Karpas-422 (cell line): ENCODE results near the gene STX8. TPM values are rescaled to one million over a fixed set of nuclear protein-coding genes. Genes with fewer than 3 reads are reported as not detected.

ENCODE experiments used
- DNase-seq: peaks from one replicate; pipeline ENCODE4 v3.0.0-alpha.2; 2015
- H2AFZ ChIP-seq: fragments of 200-600 bp; sonication (generic); 2 replicates; pipeline ENCODE4 v1.6.1; 2014; ENCODE audit warnings: antibody characterized with exemption, low read length, mixed read lengths
- H3K27ac ChIP-seq: fragments of 200-600 bp; sonication (generic); 2 replicates; pipeline ENCODE4 v1.5.1; 2014; ENCODE audit warnings: mild to moderate bottlenecking, low read length, moderate library complexity
- H3K27me3 ChIP-seq: fragments of 200-600 bp; sonication (generic); 2 replicates; pipeline ENCODE4 v1.6.1; 2014; ENCODE audit warnings: low read length, mixed read lengths
- H3K36me3 ChIP-seq: fragments of 200-600 bp; sonication (generic); 2 replicates; pipeline ENCODE4 v1.6.1; 2014; ENCODE audit warnings: low read length, mixed read lengths; ENCODE audit not compliant: insufficient read depth
- H3K4me1 ChIP-seq: fragments of 200-600 bp; sonication (generic); 2 replicates; pipeline ENCODE4 v1.6.1; 2014; ENCODE audit warnings: mild to moderate bottlenecking, low read length, mixed read lengths
- H3K4me2 ChIP-seq: fragments of 200-600 bp; sonication (generic); 2 replicates; pipeline ENCODE4 v1.6.1; 2014; ENCODE audit warnings: low read length, low read depth, mild to moderate bottlenecking; ENCODE audit not compliant: poor library complexity, severe bottlenecking
- H3K4me3 ChIP-seq: fragments of 200-600 bp; sonication (generic); 2 replicates; pipeline ENCODE4 v1.5.1; 2014; ENCODE audit warnings: mild to moderate bottlenecking, antibody characterized with exemption, low read length, mixed read lengths
- H3K79me2 ChIP-seq: fragments of 200-600 bp; sonication (generic); 2 replicates; pipeline ENCODE4 v1.6.1; 2014; ENCODE audit warnings: mild to moderate bottlenecking, low read length, mixed read lengths
- H3K9ac ChIP-seq: fragments of 200-600 bp; sonication (generic); 2 replicates; pipeline ENCODE4 v1.6.0; 2014; ENCODE audit warnings: low read length
- H3K9me2 ChIP-seq: fragments of 200-600 bp; sonication (generic), shearing (Covaris generic); replicated peaks from 2 replicates; pipeline ENCODE4 v1.6.0; 2014; ENCODE audit warnings: mild to moderate bottlenecking, low read length, moderate library complexity; ENCODE audit not compliant: insufficient read depth
- H3K9me3 ChIP-seq: fragments of 300-700, 200-600 bp; sonication (generic); 2 replicates; pipeline ENCODE4 v1.6.1; 2014; ENCODE audit warnings: low read length, mixed read lengths
- H4K20me1 ChIP-seq: fragments of 200-600 bp; sonication (generic); 2 replicates; pipeline ENCODE4 v1.6.1; 2014; ENCODE audit warnings: mild to moderate bottlenecking, antibody characterized with exemption, low read length, low read depth; ENCODE audit not compliant: insufficient read depth
- total RNA-seq: library from RNA; depleted of rRNA; stranded (reverse); fragments of >200 nt; shearing (Covaris generic); gene quantifications from 2 replicates; pipeline ENCODE4 v1.2.3, GENCODE V29; 2014; ENCODE audit warnings: low replicate concordance

The STX8 gene
- total RNA-seq, 1 experiment from 2014 or later, result 40.0 TPM

- H3K4me1 ChIP-seq, result no peaks in the 10 kb centered on the region
- no peak for DNase-seq
- H3K9me3 ChIP-seq, result no peaks in the 10 kb centered on the region
- no peaks in the 10 kb centered on the region for H3K9me2 ChIP-seq
- H3K4me2 ChIP-seq, result no peak overlapping the region
- H3K36me3 ChIP-seq, result no peaks in the 10 kb centered on the region
- no peak overlapping the region for H3K27ac ChIP-seq
- H3K79me2 ChIP-seq, result no peaks in the 10 kb centered on the region
- H3K27me3 ChIP-seq, result no peaks in the 10 kb centered on the region
- H3K4me3 ChIP-seq, result no peak overlapping the region
- H2AFZ ChIP-seq, result no peak overlapping the region
- no peak overlapping the region for H3K9ac ChIP-seq
- no peaks in the 10 kb centered on the region for H4K20me1 ChIP-seq
Measured at GRCh38 chr17:9432134-9432885, 143.3 kb downstream of the STX8 start.

- Histone ChIP-seq H3K4me1 (no peaks in the 10 kb centered on the region), H4K20me1 (no peaks in the 10 kb centered on the region), H3K27me3 (no peaks in the 10 kb centered on the region), H3K4me3 (no peak overlapping the region), H3K9me3 (no peaks in the 10 kb centered on the region), H3K9ac (no peak overlapping the region), H3K9me2 (no peaks in the 10 kb centered on the region), H3K4me2 (no peak overlapping the region), H3K79me2 (no peaks in the 10 kb centered on the region), H3K36me3 (no peaks in the 10 kb centered on the region), H2AFZ (no peak overlapping the region), H3K27ac (no peak overlapping the region)
- DNase-seq, result no peak
Measured at GRCh38 chr17:9431620-9432019, 144.0 kb downstream of the STX8 start.

DNA sequence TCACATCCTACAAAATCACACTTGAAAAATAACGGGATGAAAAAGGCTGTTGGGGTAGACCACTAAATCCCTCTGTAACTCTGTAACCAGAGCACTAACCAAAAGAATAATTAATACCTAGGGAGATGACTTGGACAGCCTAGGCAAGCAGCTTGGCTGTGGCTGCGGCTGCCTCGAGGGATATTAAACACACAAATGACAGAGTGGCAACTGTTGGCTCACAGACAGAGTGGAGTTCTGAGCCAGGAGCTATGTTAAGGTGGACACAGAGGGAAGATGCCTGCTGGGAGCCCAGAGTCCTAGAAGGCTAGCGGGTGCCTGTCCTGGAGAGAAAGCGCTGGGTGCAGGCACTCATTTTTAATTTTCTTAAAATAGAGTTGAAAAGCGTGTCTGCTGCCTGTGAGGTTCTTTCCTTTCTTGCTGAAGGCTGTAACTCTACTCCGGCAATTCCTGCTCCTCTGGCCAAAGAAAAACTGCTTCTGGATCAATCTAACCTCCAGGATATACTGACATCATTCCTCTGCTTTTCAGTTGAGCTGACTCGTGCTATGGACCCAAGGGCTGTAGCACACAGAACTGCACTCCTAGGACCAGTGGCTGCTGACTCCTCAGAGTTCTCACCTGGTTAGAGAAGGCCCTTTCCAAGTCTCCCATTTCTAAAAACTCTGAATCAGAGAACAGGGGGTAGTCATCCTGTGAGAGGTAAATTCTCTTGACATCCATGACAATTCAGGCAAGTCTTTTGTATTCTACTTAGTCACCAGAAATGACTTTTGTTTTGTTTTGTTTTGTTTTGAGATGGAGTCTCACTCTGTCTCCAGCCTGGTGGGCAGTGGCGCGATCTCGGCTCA lies 147.9 kb downstream of the STX8 start:
- DNase-seq, result no peak
- Histone ChIP-seq H2AFZ (no peak overlapping the region), H3K9ac (no peak overlapping the region), H3K27ac (no peak overlapping the region), H3K9me2 (no peaks in the 10 kb centered on the region), H3K9me3 (no peaks in the 10 kb centered on the region), H4K20me1 (no peaks in the 10 kb centered on the region), H3K79me2 (no peaks in the 10 kb centered on the region), H3K27me3 (no peaks in the 10 kb centered on the region), H3K36me3 (no peaks in the 10 kb centered on the region), H3K4me3 (no peak overlapping the region), H3K4me2 (no peak overlapping the region), H3K4me1 (no peaks in the 10 kb centered on the region)

DNA sequence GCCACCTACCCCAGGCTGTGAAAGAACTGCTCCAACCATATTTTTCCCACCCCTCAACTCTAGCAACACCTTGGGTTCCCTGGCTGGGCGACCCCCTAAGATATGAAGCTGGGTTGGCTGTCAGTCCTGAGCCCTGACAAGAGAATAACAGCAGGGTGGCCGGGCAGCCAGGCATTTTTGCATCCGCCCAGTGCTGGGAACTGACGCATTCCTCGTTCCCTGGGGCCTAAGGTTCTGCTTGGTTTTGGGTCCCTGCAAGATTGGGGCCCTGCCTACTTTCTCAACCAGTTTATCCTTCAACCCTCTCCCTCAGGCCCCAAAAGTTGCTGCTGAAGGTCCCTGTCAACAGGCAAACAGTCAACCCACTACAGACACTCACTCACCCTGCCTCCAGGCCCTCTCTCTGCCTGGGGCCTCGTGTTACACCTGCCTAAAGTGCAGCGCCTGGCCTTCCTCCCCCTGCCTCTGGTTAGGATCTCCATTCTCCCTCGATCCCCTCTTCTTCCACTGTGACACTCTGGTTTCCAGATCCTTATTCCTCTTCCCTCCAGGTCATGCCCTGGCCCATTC lies 151.5 kb downstream of the STX8 start:
- Histone ChIP-seq H3K79me2 (no peaks in the 10 kb centered on the region), H3K4me2 (no peak overlapping the region), H3K4me3 (no peak overlapping the region), H4K20me1 (no peaks in the 10 kb centered on the region), H3K9me2 (no peaks in the 10 kb centered on the region), H2AFZ (no peak overlapping the region), H3K9ac (no peak overlapping the region), H3K36me3 (no peaks in the 10 kb centered on the region), H3K9me3 (no peaks in the 10 kb centered on the region), H3K4me1 (no peaks in the 10 kb centered on the region), H3K27ac (no peak overlapping the region), H3K27me3 (no peaks in the 10 kb centered on the region)
- no peak for DNase-seq

- H3K9ac ChIP-seq, result no peak overlapping the region
- H2AFZ ChIP-seq, result no peak overlapping the region
- H3K4me2 ChIP-seq, result no peak overlapping the region
- H3K27me3 ChIP-seq, result no peaks in the 10 kb centered on the region
- H3K79me2 ChIP-seq, result no peaks in the 10 kb centered on the region
- no peak overlapping the region for H3K27ac ChIP-seq
- no peak for DNase-seq
- H3K4me1 ChIP-seq, result no peaks in the 10 kb centered on the region
- no peak overlapping the region for H3K4me3 ChIP-seq
- H4K20me1 ChIP-seq, result no peaks in the 10 kb centered on the region
- no peaks in the 10 kb centered on the region for H3K36me3 ChIP-seq
- no peaks in the 10 kb centered on the region for H3K9me2 ChIP-seq
- no peaks in the 10 kb centered on the region for H3K9me3 ChIP-seq
Measured at GRCh38 chr17:9421525-9421924, 154.1 kb downstream of the STX8 start.

GRCh38 chr17:9419932-9420453 lies 155.6 kb downstream of the STX8 start:
- Histone ChIP-seq H3K9me3 (no peaks in the 10 kb centered on the region), H2AFZ (no peak overlapping the region), H3K4me1 (no peaks in the 10 kb centered on the region), H3K36me3 (no peaks in the 10 kb centered on the region), H3K79me2 (no peaks in the 10 kb centered on the region), H3K27ac (no peak overlapping the region), H3K9ac (no peak overlapping the region), H3K4me2 (no peak overlapping the region), H4K20me1 (no peaks in the 10 kb centered on the region), H3K4me3 (no peak overlapping the region), H3K27me3 (no peaks in the 10 kb centered on the region), H3K9me2 (no peaks in the 10 kb centered on the region)
- DNase-seq, result no peak

- H3K9me2 ChIP-seq, result no peaks in the 10 kb centered on the region
- H3K27ac ChIP-seq, result no peak overlapping the region
- no peaks in the 10 kb centered on the region for H3K27me3 ChIP-seq
- no peak overlapping the region for H3K9ac ChIP-seq
- H3K9me3 ChIP-seq, result no peaks in the 10 kb centered on the region
- no peaks in the 10 kb centered on the region for H3K79me2 ChIP-seq
- H3K36me3 ChIP-seq, result no peaks in the 10 kb centered on the region
- H3K4me3 ChIP-seq, result no peak overlapping the region
- no peaks in the 10 kb centered on the region for H4K20me1 ChIP-seq
- no peak overlapping the region for H2AFZ ChIP-seq
- no peaks in the 10 kb centered on the region for H3K4me1 ChIP-seq
- H3K4me2 ChIP-seq, result no peak overlapping the region
- DNase-seq, result no peak
Measured at GRCh38 chr17:9414471-9414870, 161.1 kb downstream of the STX8 start.

DNA sequence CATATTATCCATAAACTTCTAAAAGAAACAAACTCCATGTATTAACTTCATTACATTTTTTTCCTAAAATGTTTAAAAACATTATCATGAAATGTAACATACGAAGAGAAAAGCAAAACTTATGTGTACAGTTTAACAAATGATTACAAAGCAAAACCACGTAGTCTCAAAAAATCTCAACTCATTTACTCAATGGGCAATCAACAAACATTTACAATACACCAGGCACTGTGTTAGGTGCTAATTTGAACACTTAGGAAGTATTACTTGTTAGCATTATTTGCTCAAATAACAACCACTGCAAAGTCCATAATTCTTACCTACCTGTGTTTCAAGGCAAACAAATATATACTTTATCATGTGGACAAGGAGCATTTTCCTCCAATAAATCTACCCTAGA lies 164.9 kb downstream of the STX8 start:
- Histone ChIP-seq H3K9me3 (no peaks in the 10 kb centered on the region), H2AFZ (no peak overlapping the region), H3K27ac (no peak overlapping the region), H4K20me1 (0 out of 2 replicates have a peak, but pooled peaks cover 4% of the 10 kb centered on the region), H3K4me2 (no peak overlapping the region), H3K9ac (no peak overlapping the region), H3K9me2 (no peaks in the 10 kb centered on the region), H3K36me3 (no peaks in the 10 kb centered on the region), H3K27me3 (no peaks in the 10 kb centered on the region), H3K4me1 (no peaks in the 10 kb centered on the region), H3K79me2 (no peaks in the 10 kb centered on the region), H3K4me3 (no peak overlapping the region)
- no peak for DNase-seq
